GM19372 (cell line): ENCODE measurements around the gene ARHGAP28.

ENCODE experiments used
- ATAC-seq: cut with Tn5 transposase; IDR thresholded peaks from one replicate; pipeline ENCODE4 v1.9.1; 2021; ENCODE audit warnings: mild to moderate bottlenecking, low read depth, moderate library complexity; ENCODE audit not compliant: unreplicated experiment

The ARHGAP28 gene

DNA sequence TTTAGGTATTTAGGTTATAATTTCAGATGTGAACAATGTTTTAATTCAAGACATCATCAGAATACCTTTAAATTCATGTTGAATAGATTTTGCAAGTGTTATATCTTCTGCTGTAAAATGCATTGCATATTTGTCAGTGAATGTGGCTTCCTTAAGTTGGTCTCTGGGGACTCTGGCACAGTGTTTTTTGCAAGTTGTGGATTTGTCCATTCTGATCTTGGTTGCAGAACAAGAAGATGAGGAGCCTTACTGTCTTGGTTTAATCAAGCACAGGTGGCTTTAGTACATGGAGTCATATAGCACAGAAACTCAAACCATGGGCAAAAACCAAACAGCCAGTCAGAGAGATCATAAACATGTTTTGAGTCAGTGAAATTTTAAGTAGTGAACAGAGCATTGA, 135.7 kb downstream of the ARHGAP28 start:
- ATAC-seq = no peak

- ATAC-seq = no peak
Observed at GRCh38 chr18:6866552-6867085, 137.1 kb downstream of the ARHGAP28 start.

DNA sequence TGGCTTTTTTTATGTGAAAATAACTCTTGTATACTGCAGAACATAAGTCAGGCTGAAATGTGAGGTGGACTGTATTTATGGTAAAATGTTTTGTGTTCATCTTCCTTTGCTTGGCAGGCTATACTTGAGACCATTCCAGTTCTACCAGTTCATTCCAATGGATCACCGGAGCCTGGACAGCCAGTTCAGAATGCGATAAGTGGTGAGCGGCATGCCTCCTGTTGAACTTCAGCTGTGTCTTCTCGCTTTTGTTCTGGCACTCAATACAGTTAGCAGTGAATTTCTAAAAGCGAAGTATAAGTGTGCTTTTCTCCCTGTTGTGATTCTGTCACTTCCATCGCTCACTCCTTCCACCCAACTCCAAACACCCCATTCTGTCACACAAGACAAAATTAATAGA, 138.5 kb downstream of the ARHGAP28 start:
- no peak for ATAC-seq

DNA sequence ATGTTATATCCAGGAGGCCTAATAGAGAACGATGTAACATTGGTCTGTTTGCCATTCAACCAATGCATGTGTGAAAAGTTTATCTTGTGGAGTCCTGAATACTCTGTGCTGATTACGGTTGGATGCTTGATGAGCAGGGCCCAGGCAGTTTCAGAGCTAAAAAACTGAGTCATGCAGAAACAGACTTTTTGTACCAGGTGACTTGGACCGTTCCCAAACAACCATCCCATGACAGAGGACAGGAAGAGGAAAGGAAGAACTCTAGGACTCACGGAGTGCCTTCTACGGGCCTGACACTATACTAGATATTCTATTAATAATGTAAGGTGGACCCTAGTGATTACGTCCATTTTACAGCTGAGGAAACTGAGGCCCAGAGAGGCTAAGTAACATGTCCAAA, 142.1 kb downstream of the ARHGAP28 start:
- ATAC-seq = no peak

- ATAC-seq = no peak
Observed at GRCh38 chr18:6873040-6873751, 143.7 kb downstream of the ARHGAP28 start.

DNA sequence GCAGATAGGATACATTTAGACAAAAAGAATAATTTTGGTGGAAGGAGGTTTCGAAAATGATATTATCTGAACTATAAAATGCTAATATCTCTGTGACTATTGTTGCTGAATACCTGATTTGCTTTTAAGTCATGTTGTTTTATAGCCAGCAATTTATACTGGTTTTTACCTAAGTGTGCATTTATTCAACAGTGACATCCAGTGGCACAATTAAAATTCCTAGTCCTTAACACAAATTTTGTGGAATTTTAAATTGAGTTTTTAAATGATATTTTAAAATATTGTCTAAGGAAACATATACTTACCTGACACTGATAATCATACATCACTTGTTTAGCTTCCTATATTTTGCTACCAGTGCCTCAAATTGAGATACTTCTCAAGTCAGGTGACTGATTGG, 144.8 kb downstream of the ARHGAP28 start:
- no peak for ATAC-seq

DNA sequence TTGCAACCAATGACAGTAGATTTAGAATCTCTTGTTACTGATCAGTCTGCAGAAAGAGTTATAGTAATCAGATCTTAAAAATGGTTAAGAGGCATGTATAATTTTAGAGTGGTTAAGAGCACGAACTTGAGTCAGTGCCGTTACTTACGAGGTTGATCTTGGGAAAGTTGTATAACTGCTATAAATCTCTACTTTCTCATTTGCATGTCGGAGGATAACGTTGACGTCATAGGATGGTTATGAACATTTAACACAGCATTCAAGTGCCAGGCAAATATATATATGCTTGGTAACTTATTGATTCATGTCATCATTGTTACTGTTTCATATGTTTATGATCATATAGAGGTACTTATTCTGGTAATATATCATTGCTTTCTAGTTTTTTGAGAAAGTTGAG, 146.2 kb downstream of the ARHGAP28 start:
- ATAC-seq = no peak

DNA sequence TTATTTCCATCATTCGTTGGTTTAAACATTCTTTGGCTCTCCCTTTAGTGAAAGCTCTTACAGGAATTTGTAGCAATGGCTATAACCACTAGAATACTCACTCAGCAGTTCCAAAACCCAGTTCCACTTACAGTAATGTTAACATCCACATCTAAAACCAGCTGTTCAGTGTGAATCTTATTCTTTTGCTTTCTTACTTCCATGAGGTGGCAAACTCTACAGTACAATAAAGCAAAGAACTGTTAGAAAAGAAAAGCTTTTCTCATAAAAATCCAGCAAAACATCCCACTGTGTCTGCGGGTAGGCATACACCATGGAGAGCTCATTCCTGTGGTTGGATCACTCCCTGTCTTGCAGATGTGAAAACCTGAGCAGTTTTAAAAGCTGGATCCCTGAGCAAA, 147.1 kb downstream of the ARHGAP28 start:
- no peak for ATAC-seq

GRCh38 chr18:6877288-6877687, 147.8 kb downstream of the ARHGAP28 start:
- ATAC-seq = no peak

GRCh38 chr18:6878556-6879297, 149.2 kb downstream of the ARHGAP28 start:
- ATAC-seq = no peak

DNA sequence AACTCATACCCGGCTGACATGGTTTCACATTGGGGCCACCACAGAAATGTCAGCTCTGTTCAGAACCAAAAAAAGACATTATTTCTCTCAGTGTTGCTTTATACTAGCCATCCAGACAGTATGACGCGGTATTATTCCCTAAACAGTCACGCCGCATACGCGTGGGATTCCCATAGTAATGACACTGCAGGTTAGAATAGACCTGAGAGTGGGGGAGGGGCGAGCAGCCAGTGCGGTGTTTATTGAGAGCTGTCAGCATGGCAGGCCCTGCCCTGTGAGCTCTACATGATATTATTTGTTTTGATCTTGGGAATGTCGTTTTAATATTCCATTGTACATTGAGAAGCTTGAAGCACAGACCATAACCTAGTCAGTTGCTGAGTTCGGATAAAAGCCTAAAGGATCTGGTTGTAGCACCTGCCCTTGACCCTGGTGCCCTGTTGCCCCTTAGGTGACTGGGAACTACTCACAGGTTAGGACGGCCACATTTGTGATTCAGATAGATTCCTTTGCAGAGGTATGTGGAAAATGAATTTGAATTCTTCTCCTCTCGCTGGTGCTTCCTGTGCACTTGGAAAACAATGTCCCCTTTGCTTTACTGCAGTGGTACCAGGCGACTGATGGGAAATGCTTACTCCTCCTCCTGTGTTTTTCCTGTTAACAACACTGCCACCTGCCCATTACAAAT, 150.1 kb downstream of the ARHGAP28 start:
- ATAC-seq = no peak

DNA sequence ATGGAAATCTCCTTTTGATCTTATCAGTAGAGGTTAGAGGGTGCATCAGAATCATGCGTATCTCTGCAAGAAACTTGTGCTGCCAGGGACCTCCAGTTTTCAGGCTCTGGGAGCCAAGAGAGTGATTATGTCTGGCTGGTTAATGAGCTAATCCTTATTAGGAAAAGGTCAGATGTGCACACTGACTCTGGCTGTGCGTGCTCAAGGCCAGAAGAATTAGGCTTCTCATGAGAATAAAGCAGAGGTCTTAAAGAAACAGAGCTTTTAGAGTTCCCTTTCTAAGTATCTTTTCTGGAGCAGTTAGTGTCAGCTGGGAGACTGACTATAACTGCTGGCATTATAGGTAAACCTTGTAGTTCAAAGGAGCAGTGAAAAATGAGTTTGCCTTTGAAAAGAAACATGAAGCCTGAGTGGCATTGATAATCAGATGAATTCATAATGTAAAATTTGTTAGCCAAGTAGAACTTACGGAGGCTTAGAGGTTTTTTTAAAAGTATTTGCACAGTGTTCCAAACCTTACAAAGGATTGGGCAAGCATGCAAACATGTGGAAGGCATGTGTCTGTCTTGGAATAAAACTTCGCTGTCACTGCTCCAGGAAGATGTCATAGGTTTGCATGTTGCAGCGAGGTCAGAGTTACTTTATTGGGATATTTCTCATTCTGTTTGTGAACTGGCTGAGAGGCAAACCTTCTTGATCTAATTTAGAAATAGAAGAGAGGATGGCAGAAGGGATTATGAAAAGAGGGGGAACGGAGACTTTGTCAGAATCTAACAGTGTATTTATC, 151.7 kb downstream of the ARHGAP28 start:
- no peak for ATAC-seq

GRCh38 chr18:6882401-6882800, 152.9 kb downstream of the ARHGAP28 start:
- no peak for ATAC-seq

- ATAC-seq = no peak
Observed at GRCh38 chr18:6885006-6885481, 155.5 kb downstream of the ARHGAP28 start.

DNA sequence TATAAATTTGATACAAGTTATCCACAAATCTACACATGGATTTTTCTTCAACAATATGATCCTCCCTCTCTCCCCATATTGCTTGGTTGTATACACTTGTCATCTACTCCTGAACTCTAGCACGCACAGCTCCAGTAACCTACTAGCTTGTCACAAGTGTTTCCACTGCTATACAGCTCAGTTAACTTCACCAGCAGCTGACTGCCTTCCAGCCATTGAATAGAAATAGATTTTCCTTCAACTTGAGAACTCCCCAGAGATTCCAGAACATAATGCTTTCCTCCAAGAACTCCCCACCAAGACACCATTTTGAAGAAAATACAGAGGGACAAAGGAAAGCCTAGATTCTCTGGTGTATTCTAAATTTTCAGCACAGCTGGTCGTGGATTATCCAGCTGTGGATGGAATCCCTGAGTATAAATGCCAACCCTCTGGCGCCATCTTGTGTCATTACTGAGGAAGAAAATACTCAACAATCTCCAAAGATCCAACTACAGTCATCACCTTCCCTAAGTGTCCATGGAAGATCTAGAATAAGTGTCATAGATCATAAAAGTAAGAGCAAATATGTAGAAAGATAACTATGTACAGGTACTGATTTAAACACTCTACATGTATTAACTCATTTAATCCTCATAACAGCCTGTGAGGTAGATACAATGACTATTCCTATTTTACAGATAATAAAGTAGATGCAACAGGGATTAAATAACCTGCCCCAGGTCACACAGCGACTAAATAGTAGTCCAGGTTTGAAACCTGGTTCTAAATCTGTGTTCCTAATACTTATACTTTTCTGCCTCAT, 156.7 kb downstream of the ARHGAP28 start:
- ATAC-seq = no peak

DNA sequence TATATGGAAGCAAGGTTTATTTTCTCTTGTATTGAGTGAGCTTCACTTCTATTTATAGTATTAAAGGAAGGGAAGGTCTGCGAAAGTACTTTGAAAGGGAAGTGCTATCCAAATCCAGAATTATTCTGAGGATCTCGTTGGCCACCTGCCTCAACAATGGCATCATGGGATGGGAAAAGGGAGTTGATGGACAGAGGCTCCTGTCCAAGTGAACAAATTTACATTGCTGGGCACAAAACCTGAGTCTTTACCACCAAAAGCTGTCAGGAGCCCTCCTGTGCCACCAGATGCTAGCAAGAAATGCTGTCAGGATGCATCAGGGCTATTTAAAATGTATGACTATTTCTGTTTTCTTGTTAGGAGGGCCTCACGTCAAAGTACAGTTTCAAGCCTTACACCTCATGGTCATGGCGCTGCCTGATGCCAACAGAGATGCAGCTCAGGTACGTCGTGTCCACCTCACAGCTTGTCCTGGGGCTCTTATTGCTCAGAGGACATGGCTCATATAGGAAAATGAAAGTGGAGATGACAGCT, 157.3 kb downstream of the ARHGAP28 start:
- ATAC-seq = no peak

DNA sequence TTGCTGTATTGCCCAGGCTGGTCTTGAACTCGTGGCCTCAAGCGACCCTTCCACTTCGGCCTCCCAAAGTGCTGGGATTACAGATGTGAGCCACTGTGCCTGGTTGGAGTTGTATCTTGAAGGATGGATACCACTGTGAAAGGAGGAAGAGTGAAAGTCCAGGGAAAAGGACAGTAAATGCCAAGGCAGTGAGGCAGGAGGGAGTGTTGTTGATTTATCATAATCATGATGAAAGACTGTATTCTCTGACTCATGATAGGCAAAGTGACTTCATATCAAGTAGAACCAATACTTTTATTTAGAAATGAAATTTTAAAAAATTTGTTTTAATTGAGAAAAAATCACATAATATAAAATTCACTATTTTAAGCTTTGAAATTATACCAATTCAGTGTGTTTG, 162.3 kb downstream of the ARHGAP28 start:
- no peak for ATAC-seq

DNA sequence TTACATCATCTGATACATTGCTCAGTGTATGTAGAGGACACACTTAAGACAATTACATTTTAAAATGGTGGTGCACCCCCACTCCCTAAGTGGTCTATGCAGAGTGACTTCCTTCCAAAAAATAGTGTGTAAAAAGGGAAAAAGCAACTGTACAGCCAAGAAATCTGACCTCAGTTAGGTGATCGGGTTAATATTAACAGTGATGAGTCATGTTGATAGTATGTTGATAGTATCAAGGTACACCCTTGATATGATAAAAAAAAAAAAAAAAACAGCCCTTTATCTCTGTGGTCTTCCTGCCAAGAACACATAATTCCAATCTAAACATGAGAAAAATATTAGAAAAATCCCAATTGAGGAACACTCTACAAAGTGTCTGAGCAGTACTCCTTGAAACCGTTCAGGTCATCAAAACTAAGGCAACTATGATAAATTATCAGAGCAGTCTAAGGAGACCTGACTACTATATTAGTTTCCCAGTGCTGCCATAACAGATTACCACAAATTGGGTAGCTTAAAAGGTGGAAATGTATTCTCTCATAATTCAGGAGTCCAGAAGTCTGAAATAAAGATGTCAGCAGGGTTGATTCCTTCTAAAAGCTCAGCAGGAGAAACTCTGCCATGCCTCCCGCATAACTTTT, 171.9 kb downstream of the ARHGAP28 start:
- no peak for ATAC-seq

DNA sequence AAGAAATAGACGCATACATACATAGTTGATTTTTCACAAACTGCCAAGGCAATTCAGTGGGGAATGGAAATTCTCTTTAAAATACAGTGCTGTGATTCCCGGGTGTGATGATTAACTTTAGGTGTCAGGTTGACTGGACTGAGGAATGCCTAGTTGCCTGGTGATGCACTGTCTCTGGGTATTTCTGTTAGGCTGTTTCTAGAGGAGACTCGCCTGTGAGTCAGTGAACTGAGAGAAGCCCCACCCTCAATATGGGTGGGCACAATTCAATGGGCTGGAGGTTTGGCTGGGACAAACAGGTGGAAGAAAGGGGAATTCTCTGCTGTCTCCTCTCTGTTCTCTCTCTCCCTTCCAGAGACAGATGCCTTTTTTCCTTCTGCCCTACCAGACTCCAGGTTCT, 187.6 kb downstream of the ARHGAP28 start:
- no peak for ATAC-seq
